ENCODE results near the gene SLC25A33.
"Not testable (repeated sequence)": the region's sequence is repeated elsewhere in the genome, so short reads cannot be mapped to it uniquely, and the experiment has no call there.

The SLC25A33 gene

GRCh38 chr1:9539165-9539828 lies at the start of gene SLC25A33:
Gene SLC25A33 (plus strand): TSS chr1:9539465. CDS start chr1:9539692, 227 bp downstream.
- TF ChIP-seq POLR2A (IDR thresholded peaks at IDR 0.05; ENCODE audit: low read length), result peak; percentile 94
- no peak for TF ChIP-seq GATA1 (IDR thresholded peaks at IDR 0.05; ENCODE audit: low read depth, low read length)
- peak; percentile 96 to 99 for DNase-seq

- DNase-seq, result peak; percentile 62 to 84
- TF ChIP-seq POLR2A (IDR thresholded peaks at IDR 0.05; ENCODE audit: low read length), result no peak
- TF ChIP-seq GATA1 (IDR thresholded peaks at IDR 0.05; ENCODE audit: low read depth, low read length), result no peak
These were observed 48.5 kb upstream of the SLC25A33 start for GRCh38 chr1:9490605-9491339.

- no peak for DNase-seq
- TF ChIP-seq GATA1 (IDR thresholded peaks at IDR 0.05; ENCODE audit: low read depth, low read length), result no peak
- no peak for TF ChIP-seq POLR2A (IDR thresholded peaks at IDR 0.05; ENCODE audit: low read length)
These were observed 45.9 kb upstream of the SLC25A33 start for GRCh38 chr1:9493326-9493725.

- TF ChIP-seq POLR2A (IDR thresholded peaks at IDR 0.05; ENCODE audit: low read length), result no peak
- DNase-seq, result peak; percentile 71 to 83
These were observed 44.1 kb upstream of the SLC25A33 start for GRCh38 chr1:9494936-9495758.

GRCh38 chr1:9495854-9496374 lies 43.4 kb upstream of the SLC25A33 start:
- TF ChIP-seq POLR2A (IDR thresholded peaks at IDR 0.05; ENCODE audit: low read length) (no peak), GATA1 (IDR thresholded peaks at IDR 0.05; ENCODE audit: low read depth, low read length) (no peak)
- DNase-seq, result no peak

- TF ChIP-seq POLR2A (IDR thresholded peaks at IDR 0.05; ENCODE audit: low read length) (no peak), GATA1 (IDR thresholded peaks at IDR 0.05; ENCODE audit: low read depth, low read length) (no peak)
- DNase-seq, result no peak
These were observed 38.2 kb upstream of the SLC25A33 start for GRCh38 chr1:9500756-9501754.

GRCh38 chr1:9503001-9503675 lies 36.1 kb upstream of the SLC25A33 start:
- TF ChIP-seq POLR2A (IDR thresholded peaks at IDR 0.05; ENCODE audit: low read length), result no peak
- DNase-seq, result no peak

GRCh38 chr1:9505143-9505542 lies 34.1 kb upstream of the SLC25A33 start:
- DNase-seq, result no peak
- no peak for TF ChIP-seq GATA1 (IDR thresholded peaks at IDR 0.05; ENCODE audit: low read depth, low read length)
- TF ChIP-seq POLR2A (IDR thresholded peaks at IDR 0.05; ENCODE audit: low read length), result no peak

GRCh38 chr1:9506901-9507300 lies 32.4 kb upstream of the SLC25A33 start:
- no peak for DNase-seq
- TF ChIP-seq POLR2A (IDR thresholded peaks at IDR 0.05; ENCODE audit: low read length) (no peak), GATA1 (IDR thresholded peaks at IDR 0.05; ENCODE audit: low read depth, low read length) (no peak)

GRCh38 chr1:9510130-9510529 lies 29.1 kb upstream of the SLC25A33 start:
- TF ChIP-seq GATA1 (IDR thresholded peaks at IDR 0.05; ENCODE audit: low read depth, low read length) (no peak), POLR2A (IDR thresholded peaks at IDR 0.05; ENCODE audit: low read length) (no peak)
- DNase-seq, result no peak

GRCh38 chr1:9515550-9515949 lies 23.7 kb upstream of the SLC25A33 start:
- not testable (repeated sequence) for DNase-seq

- no peak for DNase-seq
- TF ChIP-seq POLR2A (IDR thresholded peaks at IDR 0.05; ENCODE audit: low read length), result no peak
- no peak for TF ChIP-seq GATA1 (IDR thresholded peaks at IDR 0.05; ENCODE audit: low read depth, low read length)
These were observed 20.7 kb upstream of the SLC25A33 start for GRCh38 chr1:9518454-9518998.
